Measurements from ENCODE around the gene WDFY3.

- no peak for TF ChIP-seq POLR2AphosphoS5 (IDR thresholded peaks at IDR 0.05)
- no peak for TF ChIP-seq POLR2A (IDR thresholded peaks at IDR 0.05)
- no peak for TF ChIP-seq CTCF (IDR thresholded peaks at IDR 0.05 in 8 of 11, conservative IDR thresholded peaks at IDR 0.05 in 3 of 11)
Observed at GRCh38 chr4:84879651-84880200, 86.8 kb downstream of the WDFY3 start.

All from spleen (tissue), 7 donors.